HepG2 (cell line): ENCODE results near the gene TNC. TPM values are rescaled to one million over a fixed set of nuclear protein-coding genes. Genes with fewer than 3 reads are reported as not detected.

Source experiments
- EZH2 ChIP-seq: conservative IDR thresholded peaks from 2 replicates; pipeline ENCODE4 v1.6.1; 2012; ENCODE audit warnings: mild to moderate bottlenecking, low read depth, low read length, moderate library complexity
- GLI4 ChIP-seq: sonication (generic); formaldehyde crosslinking; IDR thresholded peaks from 2 replicates; pipeline ENCODE4 v1.5.1; 2020; ENCODE audit warnings: missing genetic modification reagents, mild to moderate bottlenecking, moderate library complexity, borderline replicate concordance
- HMG20B ChIP-seq: conservative IDR thresholded peaks from 2 replicates; pipeline ENCODE4 v1.6.1; 2016; ENCODE audit warnings: missing genetic modification reagents, missing compliant biosample characterization
- HMGXB3 ChIP-seq: sonication (generic); formaldehyde crosslinking; IDR thresholded peaks from 2 replicates; pipeline ENCODE4 v1.4.0; 2020; ENCODE audit warnings: missing genetic modification reagents, borderline replicate concordance
- PHF21A ChIP-seq: sonication (generic); formaldehyde crosslinking; IDR thresholded peaks from 2 replicates; pipeline ENCODE4 v1.5.0; 2020; ENCODE audit warnings: mild to moderate bottlenecking, missing genetic modification reagents
- SP2 ChIP-seq: sonication (generic); formaldehyde crosslinking; IDR thresholded peaks from 2 replicates; pipeline ENCODE4 v1.5.1; 2020; ENCODE audit warnings: mild to moderate bottlenecking, missing genetic modification reagents
- ZIK1 ChIP-seq: sonication (generic); formaldehyde crosslinking; IDR thresholded peaks from 2 replicates; pipeline ENCODE4 v1.5.0; 2020; ENCODE audit warnings: mild to moderate bottlenecking, low read depth, missing genetic modification reagents, borderline replicate concordance
- ZNF382 ChIP-seq: sonication (generic); formaldehyde crosslinking; IDR thresholded peaks from 2 replicates; pipeline ENCODE4 v1.5.0; 2020; ENCODE audit warnings: missing genetic modification reagents, mild to moderate bottlenecking, borderline replicate concordance
- ZNF891 ChIP-seq: sonication (generic); formaldehyde crosslinking; IDR thresholded peaks from 2 replicates; pipeline ENCODE4 v1.5.0; 2020; ENCODE audit warnings: mild to moderate bottlenecking, missing genetic modification reagents
- polyA plus RNA-seq, 8 experiments: library from polyadenylated mRNA; depleted of rRNA in 3 of 8; stranded (reverse) in 7 of 8; unstranded in 1 of 8; fragments of >200 nt; fragmentation: Illumina TruSeq in 4 of 8; extraction: Trizol in 4 of 8; gene quantifications; 2 replicates each; pipeline versions ENCODE4 v1.2.1 to v1.2.3, GENCODE V29; 2011 to 2016; ENCODE audit warnings: low read depth in 4 of 8, missing spikeins in 1 of 8, mixed read lengths in 1 of 8; ENCODE audit not compliant: insufficient read depth in 1 of 8
- total RNA-seq, 5 experiments: library from RNA; depleted of rRNA; stranded (reverse); fragments of >200 nt; fragmentation: Illumina TruSeq; extraction: Trizol; gene quantifications; 2 replicates each; pipeline ENCODE4 v1.2.3, GENCODE V29; 2016; ENCODE audit warnings: low read depth in 1 of 5
- TF ChIP-seq, protein P1 (sequence below): sonication (generic); formaldehyde crosslinking; IDR thresholded peaks from 2 replicates; pipeline ENCODE4 v1.4.0; 2020; ENCODE audit warnings: mild to moderate bottlenecking, missing genetic modification reagents

The TNC gene
- total and polyA plus RNA-seq, 2 of the 13 experiments (the other 11 are each of a cell fraction or from before 2014, with no cell fraction given), result not detected

DNA sequence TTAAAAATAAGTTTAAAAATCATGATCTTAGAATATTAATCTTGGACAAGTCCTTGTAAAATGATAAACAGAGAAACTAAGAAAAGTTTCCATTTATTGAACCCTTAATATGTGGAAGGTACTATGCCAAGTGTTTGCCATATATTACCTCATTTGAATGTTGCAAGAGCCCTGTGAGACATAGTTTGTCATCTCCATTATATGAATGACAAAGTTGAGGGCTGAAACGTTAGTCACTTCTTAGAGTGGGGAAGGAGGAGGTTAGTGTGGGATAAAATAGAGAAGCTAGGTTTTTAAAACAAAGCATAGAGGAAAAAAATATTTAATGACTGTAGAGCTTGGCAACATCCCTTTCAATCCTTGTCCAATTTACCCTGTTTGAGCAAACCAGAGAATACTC is 2.0 kb downstream of the TNC start (continued):
- TF ChIP-seq, protein P1, sequence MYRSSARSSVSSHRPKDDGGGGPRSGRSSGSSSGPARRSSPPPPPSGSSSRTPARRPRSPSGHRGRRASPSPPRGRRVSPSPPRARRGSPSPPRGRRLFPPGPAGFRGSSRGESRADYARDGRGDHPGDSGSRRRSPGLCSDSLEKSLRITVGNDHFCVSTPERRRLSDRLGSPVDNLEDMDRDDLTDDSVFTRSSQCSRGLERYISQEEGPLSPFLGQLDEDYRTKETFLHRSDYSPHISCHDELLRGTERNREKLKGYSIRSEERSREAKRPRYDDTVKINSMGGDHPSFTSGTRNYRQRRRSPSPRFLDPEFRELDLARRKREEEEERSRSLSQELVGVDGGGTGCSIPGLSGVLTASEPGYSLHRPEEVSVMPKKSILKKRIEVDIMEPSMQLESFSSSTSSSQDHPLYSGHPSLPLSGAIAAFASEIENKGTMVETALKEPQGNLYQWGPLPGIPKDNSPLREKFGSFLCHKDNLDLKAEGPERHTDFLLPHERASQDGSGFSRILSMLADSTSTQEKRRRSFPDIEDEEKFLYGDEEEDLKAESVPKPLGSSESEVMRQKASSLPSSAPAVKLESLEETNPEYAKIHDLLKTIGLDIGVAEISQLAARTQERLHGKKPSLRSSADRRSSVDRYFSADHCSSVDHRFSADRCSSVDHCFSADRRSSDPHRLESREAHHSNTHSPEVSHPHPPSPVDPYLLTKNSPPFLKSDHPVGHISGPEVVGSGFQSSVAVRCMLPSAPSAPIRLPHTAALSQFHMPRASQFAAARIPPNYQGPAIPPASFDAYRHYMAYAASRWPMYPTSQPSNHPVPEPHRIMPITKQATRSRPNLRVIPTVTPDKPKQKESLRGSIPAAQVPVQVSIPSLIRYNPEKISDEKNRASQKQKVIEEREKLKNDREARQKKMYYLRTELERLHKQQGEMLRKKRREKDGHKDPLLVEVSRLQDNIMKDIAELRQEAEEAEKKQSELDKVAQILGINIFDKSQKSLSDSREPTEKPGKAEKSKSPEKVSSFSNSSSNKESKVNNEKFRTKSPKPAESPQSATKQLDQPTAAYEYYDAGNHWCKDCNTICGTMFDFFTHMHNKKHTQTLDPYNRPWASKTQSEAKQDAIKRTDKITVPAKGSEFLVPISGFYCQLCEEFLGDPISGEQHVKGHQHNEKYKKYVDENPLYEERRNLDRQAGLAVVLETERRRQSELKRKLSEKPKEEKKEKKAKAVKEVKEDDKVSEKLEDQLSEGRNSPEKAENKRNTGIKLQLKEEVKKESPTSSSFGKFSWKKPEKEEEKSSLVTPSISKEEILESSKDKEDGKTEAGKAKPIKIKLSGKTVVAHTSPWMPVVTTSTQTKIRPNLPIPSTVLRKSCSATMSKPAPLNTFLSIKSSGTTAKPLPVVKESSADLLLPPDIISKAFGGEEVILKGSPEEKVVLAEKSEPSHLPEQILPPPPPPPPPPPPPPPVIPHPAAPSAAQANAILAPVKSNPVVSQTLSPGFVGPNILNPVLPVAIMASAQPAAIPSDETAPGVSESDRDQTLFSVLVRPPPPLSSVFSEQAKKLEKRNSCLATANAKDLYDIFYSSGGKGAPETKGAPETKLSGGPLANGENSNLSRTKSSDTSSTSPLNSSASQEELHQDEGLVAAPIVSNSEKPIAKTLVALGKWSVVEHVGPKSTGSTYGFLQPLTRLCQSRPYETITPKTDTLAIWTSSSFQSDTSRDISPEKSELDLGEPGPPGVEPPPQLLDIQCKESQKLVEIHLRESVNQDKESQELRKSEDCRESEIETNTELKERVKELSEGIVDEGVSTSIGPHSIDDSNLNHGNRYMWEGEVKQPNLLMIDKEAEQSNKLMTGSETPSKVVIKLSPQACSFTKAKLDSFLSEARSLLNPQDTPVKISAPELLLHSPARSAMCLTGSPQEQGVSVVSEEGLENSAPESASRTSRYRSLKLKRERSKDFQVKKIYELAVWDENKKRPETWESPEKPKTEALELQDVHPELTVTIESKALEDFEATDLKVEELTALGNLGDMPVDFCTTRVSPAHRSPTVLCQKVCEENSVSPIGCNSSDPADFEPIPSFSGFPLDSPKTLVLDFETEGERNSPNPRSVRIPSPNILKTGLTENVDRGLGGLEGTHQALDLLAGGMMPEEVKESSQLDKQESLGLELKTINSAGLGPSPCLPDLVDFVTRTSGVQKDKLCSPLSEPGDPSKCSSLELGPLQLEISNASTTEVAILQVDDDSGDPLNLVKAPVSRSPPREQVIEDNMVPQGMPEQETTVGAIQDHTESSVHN, result no peak
- TF ChIP-seq ZNF382 (no peak), ZIK1 (CRISPR knock-in tag) (no peak), SP2 (no peak), ZNF891 (CRISPR knock-in tag) (no peak), HMG20B (CRISPR knock-in tag) (no peak), EZH2 (no peak), PHF21A (no peak), HMGXB3 (CRISPR knock-in tag) (no peak), GLI4 (no peak)
